ENCODE data around the gene MYBPC3.
"Not testable (repeated sequence)": the region's sequence is repeated elsewhere in the genome, so short reads cannot be mapped to it uniquely, and the experiment has no call there.

MYBPC3 gene

DNA sequence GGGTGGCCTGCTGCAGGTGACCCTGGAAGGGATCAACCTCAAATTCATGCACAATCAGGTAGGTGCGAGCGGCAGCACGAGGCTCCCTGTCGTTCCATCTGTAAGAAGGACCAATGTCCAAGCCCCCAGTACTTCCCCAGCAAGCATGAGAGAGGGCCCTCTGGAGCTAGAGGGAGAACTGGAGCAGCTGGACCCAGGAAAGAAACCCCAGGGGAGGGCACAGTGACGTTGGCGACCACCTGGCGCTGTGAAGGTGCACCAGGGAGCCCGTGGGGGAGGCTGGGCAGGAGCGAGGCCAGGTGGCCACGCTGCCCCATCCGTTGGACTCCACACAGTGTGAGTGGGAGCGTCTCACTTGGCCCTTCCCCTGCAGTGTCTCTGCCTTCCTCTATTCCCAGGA is 28.0 kb downstream of the MYBPC3 start:
- H3K4me3 ChIP-seq (replicated peaks; ENCODE audit: low read depth, low read length), result no peak overlapping the region
- no peaks in the 10 kb centered on the region for H3K27me3 ChIP-seq (replicated peaks; ENCODE audit: control insufficient read depth, insufficient read depth, low read length)
- no peak for DNase-seq (ENCODE audit: extremely low read depth, insufficient read length)
- no peak for TF ChIP-seq CTCF (IDR thresholded peaks at IDR 0.05; ENCODE audit: insufficient read depth, low read length, poor library complexity, severe bottlenecking)
- peaks cover 25% of the 10 kb centered on the region for H3K36me3 ChIP-seq (ENCODE audit: control insufficient read depth, insufficient read depth, low read length)

- peaks cover 3% of the 10 kb centered on the region for H3K36me3 ChIP-seq (ENCODE audit: control insufficient read depth, insufficient read depth, low read length)
- TF ChIP-seq CTCF (IDR thresholded peaks at IDR 0.05; ENCODE audit: insufficient read depth, low read length, poor library complexity, severe bottlenecking), result no peak
- DNase-seq (ENCODE audit: extremely low read depth, insufficient read length), result no peak
- no peaks in the 10 kb centered on the region for H3K27me3 ChIP-seq (replicated peaks; ENCODE audit: control insufficient read depth, insufficient read depth, low read length)
- H3K4me3 ChIP-seq (replicated peaks; ENCODE audit: low read depth, low read length), result no peak overlapping the region
These were observed 34.3 kb downstream of the MYBPC3 start for GRCh38 chr11:47318166-47318565.

GRCh38 chr11:47317064-47317828 is 35.3 kb downstream of the MYBPC3 start:
- TF ChIP-seq CTCF (IDR thresholded peaks at IDR 0.05; ENCODE audit: insufficient read depth, low read length, poor library complexity, severe bottlenecking), result no peak

GRCh38 chr11:47316501-47316900 is 36.0 kb downstream of the MYBPC3 start:
- DNase-seq (ENCODE audit: extremely low read depth, insufficient read length); H3K4me3 ChIP-seq (replicated peaks; ENCODE audit: low read depth, low read length); H3K36me3 ChIP-seq (ENCODE audit: control insufficient read depth, insufficient read depth, low read length); H3K27me3 ChIP-seq (replicated peaks; ENCODE audit: control insufficient read depth, insufficient read depth, low read length): not testable (repeated sequence)

More at GRCh38 chr11:47317064-47317828, 35.3 kb downstream of the MYBPC3 start:
- Histone ChIP-seq H3K4me3 (replicated peaks; ENCODE audit: low read depth, low read length) (no peak overlapping the region), H3K27me3 (replicated peaks; ENCODE audit: control insufficient read depth, insufficient read depth, low read length) (no peaks in the 10 kb centered on the region), H3K36me3 (ENCODE audit: control insufficient read depth, insufficient read depth, low read length) (peaks cover 3% of the 10 kb centered on the region)
- no peak for DNase-seq (ENCODE audit: extremely low read depth, insufficient read length)

GRCh38 chr11:47314992-47315391 is 37.5 kb downstream of the MYBPC3 start:
- no peak for TF ChIP-seq CTCF (IDR thresholded peaks at IDR 0.05; ENCODE audit: insufficient read depth, low read length, poor library complexity, severe bottlenecking)
- no peaks in the 10 kb centered on the region for H3K27me3 ChIP-seq (replicated peaks; ENCODE audit: control insufficient read depth, insufficient read depth, low read length)
- H3K4me3 ChIP-seq (replicated peaks; ENCODE audit: low read depth, low read length), result no peak overlapping the region
- DNase-seq (ENCODE audit: extremely low read depth, insufficient read length), result no peak
- H3K36me3 ChIP-seq (ENCODE audit: control insufficient read depth, insufficient read depth, low read length), result peaks cover 11% of the 10 kb centered on the region

DNA sequence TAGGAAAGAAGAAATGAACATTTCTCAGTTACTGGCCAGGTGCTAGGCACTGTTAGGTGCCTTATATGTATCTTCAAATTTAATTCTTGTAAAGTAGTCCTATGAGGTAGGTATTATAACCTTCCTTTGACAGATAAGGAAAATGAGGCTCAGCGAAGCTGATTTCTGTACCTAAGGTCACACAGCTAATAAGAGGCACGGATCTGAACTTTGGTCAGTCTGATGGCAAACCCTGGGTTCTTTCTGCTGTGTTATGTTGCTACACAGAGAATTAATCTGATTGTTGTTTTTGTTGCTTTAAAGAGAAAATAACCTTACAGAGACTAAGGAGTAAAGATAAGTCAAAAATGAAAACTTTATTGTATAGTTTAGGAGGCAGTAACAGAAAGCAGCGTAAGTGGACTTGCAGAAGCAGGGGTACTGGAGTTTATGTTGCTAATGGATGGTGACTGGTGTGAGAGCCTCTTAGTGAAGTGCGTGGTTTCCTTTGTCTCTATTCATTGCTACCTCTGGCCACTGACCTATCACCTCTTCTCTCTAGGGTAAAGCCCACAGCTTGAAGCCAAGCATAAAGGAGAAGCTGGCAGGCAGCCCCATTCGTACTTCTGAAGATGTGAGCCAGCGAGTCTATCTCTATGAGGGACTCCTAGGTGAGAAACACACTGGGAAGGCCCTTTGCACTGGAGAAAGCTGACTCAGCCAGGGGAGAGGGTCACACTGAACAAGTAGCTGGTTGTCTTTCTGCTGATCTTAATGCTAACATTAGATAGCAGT is 44.3 kb downstream of the MYBPC3 start:
- Histone ChIP-seq H3K27me3 (replicated peaks; ENCODE audit: control insufficient read depth, insufficient read depth, low read length) (no peaks in the 10 kb centered on the region), H3K4me3 (replicated peaks; ENCODE audit: low read depth, low read length) (no peak overlapping the region), H3K36me3 (ENCODE audit: control insufficient read depth, insufficient read depth, low read length) (peaks cover 38% of the 10 kb centered on the region)
- TF ChIP-seq CTCF (IDR thresholded peaks at IDR 0.05; ENCODE audit: insufficient read depth, low read length, poor library complexity, severe bottlenecking), result no peak
- no peak for DNase-seq (ENCODE audit: extremely low read depth, insufficient read length)
